GM19025 (cell line): ENCODE measurements around the gene FAM20C.
"Not testable (repeated sequence)": the region's sequence is repeated elsewhere in the genome, so short reads cannot be mapped to it uniquely, and the experiment has no call there.

ENCODE experiments used
- ATAC-seq: cut with Tn5 transposase; IDR thresholded peaks from one replicate; pipeline ENCODE4 v1.9.1; 2021; ENCODE audit warnings: mild to moderate bottlenecking, low read depth, moderate library complexity; ENCODE audit not compliant: unreplicated experiment

Gene FAM20C

DNA sequence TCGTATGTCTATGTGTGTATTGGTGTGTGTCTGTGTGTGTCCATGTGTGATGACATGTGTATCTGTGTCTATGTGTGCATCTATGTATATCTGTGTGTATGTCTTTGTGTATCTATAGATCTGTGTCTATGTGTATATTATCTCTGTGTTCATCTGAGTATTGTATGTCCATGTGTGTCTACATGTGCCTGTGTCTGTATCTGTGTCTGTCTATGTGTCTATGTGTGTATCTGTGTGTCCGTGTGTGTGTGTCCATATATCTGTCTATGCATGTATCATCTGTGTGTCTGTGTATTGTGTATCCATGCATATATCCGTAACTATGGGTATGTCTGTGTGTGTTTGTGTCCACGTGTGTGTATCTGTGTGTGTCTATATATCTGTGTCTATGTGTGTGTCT lies 2.7 kb upstream of the FAM20C start:
- ATAC-seq, result no peak

DNA sequence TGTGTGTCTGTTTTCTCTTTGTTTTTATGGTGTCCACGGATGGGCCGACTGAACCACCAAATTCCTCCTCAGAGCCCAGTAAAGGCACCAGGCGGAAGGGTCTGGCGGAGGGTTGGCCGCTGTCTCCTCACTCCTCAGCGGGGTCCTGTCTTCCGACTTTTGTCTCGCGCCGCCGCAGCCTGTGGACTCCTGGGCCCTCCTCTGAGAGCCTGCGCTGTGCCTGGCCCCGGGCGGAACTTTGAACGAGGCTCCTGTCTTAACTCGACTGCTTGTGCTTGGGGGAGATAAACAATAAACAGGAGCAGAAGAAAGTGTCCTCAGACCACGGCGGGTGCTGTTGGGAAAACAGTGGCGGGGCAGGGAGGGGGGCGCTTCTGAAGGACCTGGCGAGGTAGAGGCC lies 2.2 kb upstream of the FAM20C start:
- no peak for ATAC-seq

DNA sequence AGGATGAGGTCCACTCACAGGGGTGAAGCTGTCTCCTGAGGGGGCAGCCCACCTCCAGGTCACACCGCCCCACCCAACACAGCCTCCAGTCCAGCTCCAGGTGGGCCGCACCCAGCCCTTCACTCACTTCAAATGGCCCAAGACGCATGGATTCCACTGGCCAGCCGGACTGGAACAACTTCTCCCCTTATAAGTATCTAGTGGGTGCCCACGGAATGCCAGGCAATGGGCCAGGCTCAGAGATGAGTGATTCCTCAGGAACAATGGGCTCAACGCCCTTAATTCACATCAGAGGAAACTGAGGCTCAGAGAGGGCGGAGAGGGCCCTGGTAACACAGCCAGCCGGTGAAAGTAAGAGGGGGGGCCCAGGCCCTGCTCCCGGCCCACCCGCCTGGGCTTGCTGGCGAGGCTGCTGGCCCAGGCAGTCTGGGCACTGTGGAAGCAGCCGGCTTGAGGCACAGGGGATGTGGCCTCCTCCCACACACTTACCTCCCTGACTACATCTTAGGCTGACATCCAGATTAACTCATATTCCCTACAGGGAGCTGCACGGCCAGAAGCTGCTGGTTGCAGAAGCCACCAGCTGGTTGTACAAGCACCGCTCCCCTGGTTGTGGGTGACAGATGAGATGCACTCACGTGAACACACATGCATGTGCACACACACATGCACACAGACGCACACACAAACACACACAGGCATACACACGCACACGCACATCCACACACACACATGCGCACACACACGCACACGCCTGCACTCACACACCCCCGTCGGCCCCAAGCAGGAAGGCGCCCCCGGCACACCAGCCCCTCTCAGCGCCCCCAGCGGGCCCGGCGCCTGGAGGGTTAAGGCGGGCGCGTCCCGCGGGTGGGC lies 1.0 kb upstream of the FAM20C start:
- ATAC-seq, result no peak

DNA sequence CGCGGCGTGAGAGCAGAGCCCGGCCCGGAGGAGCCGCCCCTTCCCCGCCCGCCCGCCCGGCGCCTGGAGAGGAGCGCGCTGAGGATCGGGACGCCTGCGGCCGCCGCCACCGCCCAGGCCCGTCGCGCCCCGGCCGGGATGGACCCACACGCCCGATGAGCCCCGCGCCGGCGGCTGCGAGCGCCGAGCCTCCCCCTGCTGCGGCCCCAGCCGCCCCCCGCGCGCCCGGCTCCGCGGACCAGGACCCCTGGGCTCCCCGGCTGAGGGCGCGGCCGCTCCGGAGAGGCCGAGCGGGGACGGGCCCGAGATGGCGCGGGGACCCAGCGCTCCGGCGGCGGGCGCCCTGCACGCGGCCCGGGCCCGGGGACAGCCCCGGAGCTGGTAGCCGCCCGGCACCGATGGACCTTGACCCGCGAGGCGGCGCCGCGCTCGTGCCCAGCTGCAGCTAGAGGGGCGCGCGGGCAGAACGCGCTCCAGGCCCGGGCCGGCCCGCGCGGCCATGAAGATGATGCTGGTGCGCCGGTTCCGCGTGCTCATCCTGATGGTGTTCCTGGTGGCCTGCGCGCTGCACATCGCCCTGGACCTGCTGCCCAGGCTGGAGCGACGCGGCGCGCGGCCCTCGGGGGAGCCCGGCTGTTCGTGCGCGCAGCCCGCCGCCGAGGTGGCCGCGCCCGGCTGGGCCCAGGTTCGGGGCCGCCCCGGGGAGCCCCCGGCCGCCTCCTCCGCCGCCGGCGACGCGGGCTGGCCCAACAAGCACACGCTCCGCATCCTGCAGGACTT lies 520 bp downstream of the FAM20C start:
- no peak for ATAC-seq

DNA sequence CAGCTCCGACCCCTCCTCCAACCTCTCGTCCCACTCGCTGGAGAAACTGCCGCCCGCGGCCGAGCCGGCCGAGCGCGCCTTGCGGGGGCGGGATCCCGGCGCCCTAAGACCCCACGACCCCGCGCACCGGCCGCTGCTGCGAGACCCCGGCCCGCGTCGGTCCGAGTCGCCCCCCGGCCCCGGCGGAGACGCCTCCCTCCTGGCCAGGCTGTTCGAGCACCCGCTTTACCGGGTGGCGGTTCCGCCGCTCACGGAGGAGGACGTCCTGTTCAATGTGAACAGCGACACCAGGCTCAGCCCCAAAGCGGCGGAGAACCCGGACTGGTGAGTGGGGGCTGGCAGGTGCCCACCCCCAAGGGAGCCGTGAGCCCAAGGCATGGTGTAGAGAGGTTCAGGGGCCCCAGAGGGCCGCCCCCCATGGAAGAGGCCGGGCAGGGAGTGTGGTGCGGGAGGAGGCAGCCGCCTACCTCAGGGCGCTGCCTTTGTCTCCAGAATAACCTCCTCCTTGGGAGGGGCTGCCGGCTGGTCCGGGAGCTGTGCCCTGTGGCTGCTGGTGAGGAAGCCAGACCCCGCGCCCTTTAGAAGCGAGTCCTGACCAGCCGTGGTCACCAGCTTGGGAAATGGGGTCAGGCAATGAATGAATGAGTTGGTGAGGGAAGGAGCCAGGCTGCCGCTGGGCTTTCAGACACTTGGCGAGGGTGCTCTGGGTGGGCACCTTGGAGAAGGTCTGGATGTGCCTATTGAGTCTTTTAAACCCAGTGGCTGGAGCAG lies 1.3 kb downstream of the FAM20C start:
- no peak for ATAC-seq

DNA sequence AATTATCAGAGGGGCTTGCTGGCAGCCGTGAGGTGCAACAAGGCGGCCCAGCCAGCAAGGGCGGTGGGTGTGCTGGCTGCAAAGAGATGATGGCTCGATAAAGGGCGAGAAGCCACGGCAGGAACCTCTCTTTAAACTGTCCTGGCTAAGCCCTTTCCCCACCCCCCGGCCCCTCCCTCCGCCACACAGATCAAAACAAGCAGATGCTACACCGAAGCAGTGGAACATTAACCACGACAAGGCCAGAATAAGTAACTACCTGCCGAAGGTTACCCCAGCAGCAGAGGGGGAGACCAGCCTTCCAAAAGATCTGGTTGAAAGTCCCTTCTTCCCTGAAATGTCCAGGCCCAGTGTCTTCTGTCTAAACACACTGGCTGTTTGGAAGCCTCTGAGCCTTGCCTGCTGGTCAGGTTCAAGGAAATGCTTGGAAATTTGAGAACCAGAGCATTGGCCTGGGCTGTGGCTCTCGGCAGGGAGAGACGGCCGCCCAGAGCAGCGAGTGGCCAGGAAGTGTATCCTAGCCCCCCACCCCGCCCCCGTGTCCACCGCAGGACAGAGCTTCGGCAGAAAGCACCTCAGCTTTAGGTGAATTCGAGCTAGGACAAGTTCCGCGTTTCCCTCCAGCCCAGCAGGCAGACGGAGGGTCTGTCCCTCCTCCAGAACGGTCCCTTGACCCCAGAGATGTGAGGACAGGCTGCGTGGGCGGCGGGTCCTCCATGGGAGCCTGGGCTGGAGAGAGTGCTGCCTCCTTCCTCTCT lies 2.1 kb downstream of the FAM20C start:
- no peak for ATAC-seq

DNA sequence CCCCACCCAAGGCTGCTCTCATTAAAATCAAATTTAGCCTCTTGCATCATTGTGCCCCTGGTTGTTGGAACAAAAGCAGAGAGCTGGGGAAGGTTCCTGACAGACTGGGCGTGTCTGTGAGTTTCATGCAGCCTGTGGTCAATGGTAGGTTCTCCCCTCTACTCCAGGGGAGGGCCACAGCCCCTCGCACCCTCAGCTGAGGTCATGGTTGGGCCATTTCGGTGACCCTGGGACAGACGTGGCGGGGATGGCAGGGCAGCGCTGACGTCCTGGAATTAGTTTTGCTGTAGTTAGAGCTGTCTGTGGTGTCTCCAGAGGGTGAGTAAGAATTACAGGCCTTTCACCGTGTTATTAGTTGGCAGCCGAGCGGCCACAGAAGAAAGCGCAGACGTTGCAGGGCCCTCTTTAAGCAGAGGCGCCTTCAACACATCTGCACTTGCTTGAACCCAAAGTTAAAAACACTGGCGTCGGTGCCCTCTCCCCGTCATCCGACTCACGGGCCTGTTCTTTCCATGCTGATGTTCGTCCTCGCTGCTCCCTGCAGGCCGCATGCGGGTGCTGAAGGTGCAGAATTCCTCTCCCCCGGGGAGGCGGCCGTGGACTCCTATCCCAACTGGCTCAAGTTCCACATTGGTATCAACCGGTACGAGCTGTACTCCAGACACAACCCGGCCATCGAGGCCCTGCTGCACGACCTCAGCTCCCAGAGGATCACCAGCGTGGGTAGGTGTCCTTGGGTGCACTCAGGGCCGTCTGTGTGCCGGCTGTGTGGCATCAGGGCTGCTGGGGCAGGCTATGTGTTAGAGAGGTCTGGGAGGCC lies 2.8 kb downstream of the FAM20C start:
- no peak for ATAC-seq

DNA sequence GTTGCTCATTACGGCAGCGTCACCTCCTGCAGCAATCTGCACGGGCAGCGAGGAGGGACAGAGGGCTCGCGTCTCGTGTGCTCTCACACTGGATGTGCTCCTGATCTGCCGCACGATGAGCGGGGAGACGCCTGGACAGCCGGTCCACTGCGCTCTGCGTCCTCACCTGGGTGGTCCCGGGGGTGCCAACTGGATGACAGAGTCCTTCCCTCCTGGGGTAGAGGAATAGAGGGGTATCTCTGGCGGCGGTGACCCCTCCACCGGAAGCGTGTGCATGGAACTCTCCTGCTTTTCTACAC lies 3.4 kb downstream of the FAM20C start:
- ATAC-seq, result no peak

DNA sequence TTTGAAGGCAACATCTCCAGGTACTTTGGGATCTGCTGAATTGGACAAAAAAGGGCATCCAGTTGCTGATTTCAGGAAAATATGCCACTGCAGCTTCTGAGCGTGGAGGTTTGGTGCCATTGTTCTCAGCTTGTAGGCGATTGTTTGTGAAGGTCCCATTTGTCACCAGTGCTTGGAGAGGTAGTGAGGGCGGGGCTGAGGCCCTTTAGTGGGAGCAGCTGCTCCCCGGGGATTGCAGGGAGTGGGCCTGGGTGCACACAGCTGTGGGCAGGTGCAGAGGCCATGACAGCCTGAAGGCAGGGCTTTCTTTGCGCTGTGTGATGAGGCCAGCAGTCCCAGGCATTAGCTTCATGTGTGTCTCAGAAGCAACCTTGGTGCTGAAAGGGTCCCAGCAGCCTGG lies 3.9 kb downstream of the FAM20C start:
- no peak for ATAC-seq

DNA sequence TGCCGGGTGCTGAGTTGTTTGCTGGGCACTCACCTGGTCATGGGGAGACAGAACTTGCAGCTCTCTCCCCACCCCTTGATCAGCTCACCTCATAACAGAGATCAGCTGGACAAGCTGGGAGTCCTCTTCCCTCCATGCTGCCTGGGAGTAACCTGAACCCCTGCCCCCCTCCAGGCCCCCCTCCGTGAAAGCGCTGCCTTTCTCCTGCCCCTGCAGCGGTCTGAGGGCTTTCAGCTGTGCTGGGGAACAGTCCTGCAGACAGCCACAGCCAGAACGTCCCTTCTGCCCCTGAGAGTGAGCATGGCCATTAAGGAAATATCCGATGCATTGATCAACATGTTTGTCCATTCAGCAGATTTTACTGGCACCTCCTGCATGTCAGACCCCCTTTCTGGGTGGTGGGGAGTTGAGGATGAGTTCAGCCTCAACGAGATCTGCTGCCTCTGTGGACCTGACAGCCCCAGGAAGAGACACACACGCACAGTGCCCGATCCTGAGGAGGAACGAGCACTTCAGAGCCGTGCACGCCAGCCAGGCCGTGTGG lies 4.5 kb downstream of the FAM20C start:
- no peak for ATAC-seq

DNA sequence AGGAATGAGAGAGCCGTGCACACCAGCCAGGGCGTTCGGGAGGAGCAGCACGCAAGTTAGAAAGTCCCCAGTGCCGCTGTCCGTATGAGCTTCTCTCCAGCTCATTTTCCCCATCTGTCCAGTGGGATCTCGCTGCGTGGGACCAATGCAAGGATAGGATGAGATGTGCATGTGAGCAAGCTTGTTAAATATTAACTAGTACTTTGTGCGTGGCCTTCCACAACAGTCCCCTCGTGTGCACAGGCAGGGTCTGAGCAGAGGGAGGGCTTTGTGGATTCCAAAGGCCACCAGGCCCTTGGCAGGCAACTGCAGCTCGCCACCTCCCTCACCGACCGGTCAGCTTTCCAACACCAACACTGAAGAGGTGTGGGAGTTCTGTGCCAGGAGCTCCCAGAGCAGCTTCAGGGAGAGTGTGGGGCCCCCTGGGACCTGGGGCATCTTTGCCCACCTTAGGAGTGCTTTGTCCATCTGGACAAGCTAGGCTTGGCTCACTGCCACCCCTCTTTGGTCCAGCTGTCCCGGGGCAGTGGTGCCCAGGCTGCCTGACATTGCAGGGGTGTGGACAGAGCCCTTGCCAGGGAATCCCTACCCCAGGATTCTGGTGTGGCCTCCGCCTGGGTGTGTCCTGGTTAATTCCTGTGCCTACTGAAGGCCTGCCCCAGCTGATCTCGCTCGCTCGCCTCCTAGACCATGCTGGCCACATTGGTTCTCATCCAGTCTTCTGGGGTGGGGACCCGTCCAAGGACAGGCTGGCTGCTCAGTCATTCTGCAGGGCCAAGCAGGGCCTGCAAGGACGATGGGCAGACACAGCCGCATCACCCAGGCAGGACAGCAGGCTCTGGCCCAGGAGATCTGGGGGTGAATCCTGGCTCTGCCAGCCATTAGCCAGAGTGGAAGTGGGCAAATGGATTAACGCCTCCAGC lies 5.3 kb downstream of the FAM20C start:
- no peak for ATAC-seq

DNA sequence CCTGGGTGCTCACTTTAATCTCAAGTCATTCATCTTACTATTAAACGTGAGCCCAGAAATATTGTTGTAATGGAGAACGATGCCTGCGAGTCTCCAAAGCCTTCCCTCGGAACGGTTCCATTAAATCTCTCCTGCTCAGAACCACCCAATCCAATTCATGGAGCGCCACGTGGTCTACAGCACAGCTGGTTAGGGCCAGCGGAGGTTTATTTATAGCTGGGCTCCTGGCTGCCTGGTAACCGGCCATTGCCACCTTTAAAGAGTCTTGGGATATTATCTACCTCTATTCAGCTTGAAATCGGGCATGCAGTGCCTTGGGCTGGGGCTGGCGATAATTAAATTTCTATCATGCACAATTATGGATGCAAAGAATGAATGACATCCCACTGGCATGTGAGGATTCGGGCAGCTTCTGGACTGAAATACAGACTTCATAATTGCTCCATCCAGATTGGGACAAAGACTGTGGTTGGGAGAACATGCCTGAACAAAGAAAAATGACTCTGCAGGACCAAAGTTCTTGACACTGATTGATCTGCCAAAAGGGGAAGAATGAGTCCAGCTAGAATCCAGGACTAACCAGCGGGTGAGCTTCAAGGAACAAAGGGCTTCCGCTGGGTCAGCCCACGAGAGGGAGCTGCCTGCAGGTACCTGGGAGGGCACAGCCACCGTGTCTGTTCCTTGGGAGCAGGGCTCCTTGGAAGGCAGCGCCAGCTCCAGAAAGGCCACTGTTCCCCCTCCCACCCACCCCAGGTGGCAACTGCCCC lies 7.3 kb downstream of the FAM20C start:
- ATAC-seq, result no peak

DNA sequence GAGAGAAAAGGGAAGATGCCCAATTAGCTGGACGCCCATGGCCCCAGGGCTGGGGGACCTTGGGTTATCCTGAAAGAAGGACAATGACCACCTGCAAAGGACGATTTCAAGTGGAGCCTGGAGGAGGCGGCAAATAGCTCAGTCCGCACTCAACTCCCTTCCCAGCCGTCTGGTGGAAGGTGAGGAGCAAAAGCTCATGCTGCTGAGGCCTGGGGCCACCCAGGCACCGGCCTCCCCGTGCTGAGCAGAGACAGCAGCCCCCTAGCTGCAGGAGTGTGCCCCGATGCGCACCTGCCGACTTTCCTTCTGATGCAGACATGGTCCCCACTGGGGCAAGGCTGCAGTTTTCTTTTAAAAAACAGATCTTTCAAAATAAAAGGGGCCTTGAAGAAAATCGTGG lies 7.9 kb downstream of the FAM20C start:
- ATAC-seq, result no peak

DNA sequence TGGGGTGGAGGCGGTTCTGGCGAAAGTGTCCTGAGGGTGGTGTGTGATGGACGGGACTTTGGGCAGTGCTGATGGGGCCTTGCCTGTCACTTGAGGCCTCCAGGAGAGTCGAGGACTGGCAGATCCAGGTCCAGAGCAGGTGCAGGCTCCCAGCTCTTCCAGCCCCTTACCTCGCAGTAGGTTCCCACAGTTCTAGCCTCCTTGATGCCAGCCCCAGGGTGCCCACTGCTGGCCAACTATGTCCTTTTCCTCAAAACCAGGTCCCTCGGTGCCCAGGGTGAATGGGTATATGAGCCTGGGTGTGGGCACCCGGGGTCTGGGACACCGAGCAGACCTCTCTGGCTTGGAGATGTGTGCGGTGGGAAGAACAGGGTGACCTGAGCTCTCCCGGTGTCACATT lies 8.3 kb downstream of the FAM20C start:
- no peak for ATAC-seq

DNA sequence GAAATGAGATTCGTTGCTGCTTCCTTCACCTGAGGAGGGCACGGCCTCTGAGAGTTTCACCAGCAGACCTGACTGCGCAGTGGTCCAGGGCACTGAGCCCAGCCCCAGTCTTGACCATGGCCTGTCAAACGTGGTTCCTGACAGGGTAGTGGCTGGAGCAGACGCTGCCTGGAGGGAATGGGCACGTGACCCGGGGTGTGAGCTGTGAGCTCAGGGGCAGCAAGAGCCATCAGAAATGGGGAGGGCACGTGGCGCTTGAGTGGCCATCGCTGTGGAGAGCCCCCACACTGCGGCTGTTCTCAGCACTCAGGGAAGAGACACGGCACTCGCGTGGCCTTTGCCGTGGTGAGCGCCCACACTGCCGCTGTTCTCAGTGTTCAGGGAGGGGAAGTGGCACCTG lies 12.0 kb downstream of the FAM20C start:
- ATAC-seq, result no peak

DNA sequence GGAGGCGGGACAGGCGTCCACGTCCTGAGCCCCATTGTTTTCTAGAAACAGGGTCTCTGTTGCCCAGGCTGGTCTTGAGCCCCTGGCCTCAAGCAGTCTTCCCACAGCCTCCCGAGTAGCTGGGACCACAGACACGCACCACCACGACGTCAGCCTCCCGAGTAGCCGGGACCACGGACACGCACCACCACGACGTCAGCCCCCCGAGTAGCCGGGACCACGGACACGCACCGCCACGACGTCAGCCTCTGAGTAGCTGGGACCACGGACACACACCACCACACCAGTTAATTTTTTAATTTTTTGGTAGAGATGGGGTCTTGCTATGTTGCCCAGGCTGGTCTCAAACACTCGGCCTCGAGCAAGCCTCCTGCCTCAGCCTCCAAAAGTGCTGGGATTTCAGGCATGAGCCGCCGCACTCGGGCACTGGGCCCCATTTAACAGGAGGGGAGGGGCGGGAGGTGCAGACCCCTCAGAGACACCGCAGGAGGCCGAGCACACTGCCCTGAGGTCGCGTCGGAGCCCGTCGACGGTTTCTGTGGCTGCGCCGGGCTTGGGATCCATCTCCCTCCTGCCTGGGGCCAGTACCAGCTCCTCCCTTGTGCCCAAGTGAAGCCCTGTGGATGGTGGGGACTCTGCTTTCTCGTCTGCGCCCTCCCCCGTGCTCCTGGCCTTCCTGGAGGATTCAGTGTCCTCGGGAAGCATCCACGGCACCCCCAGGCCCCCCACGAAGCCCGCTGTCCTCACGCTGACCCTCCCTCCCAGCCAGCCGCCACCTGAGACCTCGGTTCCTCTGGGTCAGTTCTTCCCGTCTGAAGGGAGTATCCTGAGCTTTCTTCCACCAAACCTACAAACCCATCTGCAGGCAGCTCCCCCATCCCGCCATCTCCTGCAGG lies 13.0 kb downstream of the FAM20C start:
- ATAC-seq, result no peak

DNA sequence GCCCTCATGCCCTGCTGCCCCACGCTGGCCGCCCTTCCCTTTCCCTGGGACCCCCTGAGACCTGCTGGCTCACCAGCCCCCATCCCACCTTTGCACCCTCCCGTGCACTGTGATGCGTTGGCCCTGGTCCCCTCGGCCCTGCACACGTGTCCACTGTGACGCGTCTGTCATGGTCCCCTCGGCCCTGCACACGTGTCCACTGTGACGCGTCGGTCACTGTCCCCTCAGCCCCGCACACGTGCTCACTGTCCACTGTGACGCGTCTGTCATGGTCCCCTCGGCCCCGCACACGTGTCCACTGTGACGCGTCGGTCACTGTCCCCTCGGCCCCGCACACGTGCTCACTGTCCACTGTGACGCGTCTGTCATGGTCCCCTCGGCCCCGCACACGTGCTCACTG lies 14.0 kb downstream of the FAM20C start:
- ATAC-seq, result not testable (repeated sequence)
